ENCODE data around the gene MBOAT2.

MBOAT2 gene

DNA sequence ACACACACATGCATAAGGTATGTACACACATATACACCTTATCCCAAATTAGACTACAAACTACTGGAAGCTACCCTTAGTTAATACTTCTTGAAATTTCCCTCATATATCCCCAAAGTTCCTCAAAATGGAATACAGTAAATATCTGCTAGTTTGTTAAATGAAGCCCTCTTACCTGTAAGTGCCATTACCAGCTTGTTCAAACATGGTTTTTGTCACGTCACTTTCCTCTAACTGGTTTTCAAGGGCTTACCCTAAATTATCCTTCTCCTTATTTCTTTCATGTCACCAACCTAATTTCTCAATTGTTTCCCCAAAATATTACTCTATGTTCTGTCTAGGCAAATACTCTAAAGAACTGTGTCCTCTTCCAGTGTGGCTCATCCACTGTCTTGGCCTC, 141.7 kb downstream of the MBOAT2 start:
- in situ Hi-C loops (cut with MboI; ENCODE audit: low sequenced_read_pairs), result no loop called here

DNA sequence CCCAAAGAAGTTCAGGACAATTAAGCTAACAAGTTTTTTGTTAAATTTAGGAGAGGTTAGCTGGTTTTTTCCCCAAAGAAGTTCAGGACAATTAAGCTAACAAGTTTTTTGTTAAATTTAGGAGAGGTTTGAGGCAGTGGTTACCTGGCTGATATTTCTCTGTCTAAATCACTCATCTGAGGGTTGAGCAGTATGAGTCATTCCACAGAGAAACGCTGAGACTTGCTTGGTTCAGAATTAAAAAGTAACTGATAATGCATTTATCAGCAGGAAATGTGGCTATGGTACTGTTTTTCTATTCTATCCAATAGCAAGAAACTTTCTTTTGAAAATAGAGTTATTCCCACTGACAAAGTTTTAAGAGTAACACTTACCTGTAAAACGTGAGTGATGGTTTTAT, 143.2 kb downstream of the MBOAT2 start:
- in situ Hi-C loops (cut with MboI; ENCODE audit: low sequenced_read_pairs), result no loop called here

DNA sequence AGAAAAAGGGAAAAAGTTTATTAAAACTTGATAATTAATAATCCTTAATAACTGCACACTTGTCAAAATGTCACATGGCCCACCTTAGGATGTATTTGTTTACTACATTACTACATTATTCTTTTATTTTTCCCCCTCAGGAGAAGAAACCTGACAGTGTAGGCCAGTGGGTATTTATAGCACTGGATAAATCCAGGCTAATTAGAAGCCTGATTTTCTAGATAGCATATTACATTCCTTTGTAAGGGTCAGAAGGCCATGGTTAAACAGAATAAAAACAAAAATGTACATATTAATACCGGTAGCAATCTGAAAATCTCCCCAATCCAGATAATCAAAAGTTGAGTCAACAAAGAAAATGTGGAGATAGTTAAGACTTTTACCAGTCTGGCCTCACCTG, 144.6 kb downstream of the MBOAT2 start:
- in situ Hi-C loops (cut with MboI; ENCODE audit: low sequenced_read_pairs), result no loop called here

DNA sequence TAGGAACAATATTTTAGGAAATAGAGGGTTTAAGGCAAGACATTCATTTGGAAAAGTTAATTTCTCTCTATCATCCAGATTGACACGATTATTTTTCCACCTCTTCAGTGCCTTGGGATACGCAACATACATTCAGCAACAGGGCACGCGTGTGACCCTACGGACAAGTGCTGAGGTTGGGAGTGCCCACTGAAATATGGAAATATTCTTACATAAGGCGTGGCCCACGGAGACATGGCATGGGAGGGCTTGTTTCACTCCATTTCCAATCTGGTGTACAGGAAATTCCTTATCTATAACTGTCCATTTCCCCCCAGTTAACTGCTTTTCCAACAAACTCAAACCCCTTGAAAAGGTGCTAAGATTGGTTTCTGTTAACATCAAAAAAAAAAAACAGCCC, 145.2 kb downstream of the MBOAT2 start:
- in situ Hi-C loops (cut with MboI; ENCODE audit: low sequenced_read_pairs), result no loop called here

DNA sequence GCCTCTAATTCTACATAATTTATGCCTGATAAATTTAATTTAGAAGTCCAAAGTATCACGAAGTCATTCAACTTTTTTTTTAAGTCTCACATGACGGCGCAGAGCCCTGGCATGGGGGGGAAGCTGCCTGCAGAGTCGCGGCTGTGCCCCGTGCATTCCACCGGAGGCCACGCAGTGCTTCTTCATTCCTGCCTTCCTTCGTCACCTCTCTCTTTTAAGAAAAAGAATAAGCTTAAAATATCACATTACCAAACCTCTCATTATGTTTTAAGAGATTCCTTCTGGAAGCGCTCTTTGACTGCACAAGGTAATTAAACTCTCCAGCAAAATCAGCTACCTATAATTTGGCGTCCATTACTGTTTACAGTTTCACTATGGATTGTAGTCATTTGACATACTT, 145.8 kb downstream of the MBOAT2 start:
- in situ Hi-C loops (cut with MboI; ENCODE audit: low sequenced_read_pairs), result no loop called here

DNA sequence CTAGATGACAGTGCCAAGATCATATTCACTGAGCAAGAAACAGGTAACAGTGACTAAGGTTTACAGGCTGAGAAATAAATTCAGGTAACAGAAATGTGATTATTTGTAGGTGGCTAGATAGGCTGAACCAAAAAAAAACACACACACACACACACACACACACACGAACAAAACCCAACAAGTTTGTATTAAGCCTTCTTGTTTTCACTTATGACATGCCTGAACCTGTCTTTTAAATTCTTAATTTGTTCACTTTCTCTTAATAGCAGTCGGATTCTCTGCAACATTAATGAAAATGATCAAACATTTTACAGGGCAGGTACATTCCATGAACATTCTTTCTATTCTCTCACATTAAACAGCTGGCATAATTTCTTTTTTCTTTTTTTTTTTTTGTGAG, 147.3 kb downstream of the MBOAT2 start:
- in situ Hi-C loops (cut with MboI; ENCODE audit: low sequenced_read_pairs), result no loop called here

DNA sequence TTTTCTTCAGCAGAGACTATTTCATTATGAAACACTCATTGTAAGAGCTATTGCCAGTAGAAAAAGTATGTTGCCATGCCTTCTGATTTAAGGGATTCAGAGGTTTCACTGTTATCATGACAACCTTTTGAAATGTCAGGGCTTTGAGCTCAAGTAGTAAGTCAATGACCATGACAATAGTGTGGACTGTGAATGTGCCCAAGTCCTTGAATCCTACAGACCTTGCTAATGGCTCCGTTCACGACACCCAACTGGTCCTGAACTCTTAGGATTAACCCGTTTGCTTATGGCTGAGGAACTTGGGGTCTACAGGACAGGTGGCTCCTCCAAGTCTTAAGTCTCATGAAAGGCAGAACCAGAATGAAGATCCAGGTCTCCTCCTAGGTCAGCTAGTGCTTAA, 148.5 kb downstream of the MBOAT2 start:
- in situ Hi-C loops (cut with MboI; ENCODE audit: low sequenced_read_pairs), result no loop called here

DNA sequence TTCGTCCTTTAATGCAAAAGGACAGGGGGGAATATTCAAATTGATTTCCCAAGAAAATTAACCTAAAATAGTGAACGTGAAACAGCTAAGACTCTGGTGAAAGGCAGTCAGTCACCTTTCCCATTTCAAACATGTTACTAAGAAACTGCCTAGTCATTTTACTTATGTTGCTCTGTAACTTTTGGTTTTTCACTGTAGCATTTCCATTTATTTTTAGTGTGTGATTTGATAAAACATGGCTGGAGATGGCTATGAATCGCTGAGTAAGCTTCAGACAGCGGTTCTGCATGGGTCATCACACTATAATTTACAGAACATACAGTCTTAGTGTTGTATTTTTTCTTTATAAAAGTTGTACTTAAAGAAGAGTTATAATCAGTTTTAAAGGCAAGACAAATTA, 150.1 kb downstream of the MBOAT2 start:
- in situ Hi-C loops (cut with MboI; ENCODE audit: low sequenced_read_pairs), result no loop called here

DNA sequence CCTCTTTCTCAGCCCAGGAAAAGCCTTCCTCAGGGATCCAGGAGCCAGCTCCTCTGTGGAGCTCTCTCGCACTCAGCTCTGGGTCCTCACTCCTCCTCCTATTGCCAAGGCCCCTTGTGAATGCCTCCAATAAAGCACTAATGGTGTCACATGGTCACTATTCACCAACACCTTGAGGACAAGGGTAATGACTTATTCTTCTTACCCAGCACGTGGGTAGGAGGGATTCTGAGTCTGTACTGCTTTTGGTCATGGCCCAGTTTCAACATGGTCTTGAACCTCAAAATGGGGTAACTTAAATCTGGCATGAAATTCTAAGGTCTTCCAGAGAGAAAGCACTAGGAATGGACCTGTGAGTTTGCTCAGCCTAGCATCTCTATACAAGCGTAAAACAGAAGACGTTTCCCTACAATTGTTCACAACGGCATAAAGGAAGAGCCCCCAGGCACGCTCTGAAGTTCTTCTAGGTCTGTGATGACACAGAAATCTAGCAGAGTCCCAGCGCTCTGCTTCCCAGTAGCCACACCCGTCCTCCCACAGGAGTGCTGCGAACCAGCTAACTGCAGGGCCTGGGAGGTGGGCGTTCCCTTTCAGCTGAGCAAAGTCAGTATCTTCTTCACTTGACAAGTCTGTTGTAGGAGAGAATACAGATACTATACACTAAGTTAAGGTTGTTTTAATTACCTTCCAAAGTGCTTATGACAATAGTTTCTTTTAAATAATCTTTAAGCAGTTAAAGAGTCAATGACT, 151.5 kb downstream of the MBOAT2 start:
- in situ Hi-C loops (cut with MboI; ENCODE audit: low sequenced_read_pairs), result no loop called here

DNA sequence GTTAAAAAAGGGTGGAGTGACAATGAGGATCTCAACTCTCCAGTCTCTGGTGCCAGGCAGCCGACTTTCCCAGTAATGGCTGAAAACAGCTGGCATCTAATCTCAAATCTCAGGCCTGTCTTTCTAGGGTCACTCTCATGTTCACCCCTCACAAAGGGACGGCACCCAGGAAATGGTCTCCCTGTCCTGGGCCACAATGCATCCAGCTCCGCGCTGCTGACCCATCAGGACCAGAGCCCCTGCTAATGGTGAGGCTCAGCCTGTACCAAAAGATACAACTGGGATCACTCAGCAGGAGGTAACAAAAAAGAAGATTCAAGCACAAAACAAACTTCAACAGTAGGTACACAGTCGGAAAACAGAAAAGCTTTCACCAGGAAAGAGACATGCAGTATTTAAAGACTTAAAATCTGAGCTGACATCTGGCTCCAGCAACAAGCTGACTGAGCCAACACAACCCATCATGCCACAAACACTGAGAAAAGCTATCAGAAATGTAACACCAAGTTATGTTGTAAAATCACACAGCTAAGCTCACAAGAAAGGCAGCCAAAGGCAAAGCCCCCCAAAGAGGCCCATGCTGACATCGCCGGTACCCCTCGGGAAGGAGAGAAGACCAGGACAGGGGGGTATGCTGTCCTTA, 152.5 kb downstream of the MBOAT2 start:
- in situ Hi-C loops (cut with MboI; ENCODE audit: low sequenced_read_pairs), result no loop called here

DNA sequence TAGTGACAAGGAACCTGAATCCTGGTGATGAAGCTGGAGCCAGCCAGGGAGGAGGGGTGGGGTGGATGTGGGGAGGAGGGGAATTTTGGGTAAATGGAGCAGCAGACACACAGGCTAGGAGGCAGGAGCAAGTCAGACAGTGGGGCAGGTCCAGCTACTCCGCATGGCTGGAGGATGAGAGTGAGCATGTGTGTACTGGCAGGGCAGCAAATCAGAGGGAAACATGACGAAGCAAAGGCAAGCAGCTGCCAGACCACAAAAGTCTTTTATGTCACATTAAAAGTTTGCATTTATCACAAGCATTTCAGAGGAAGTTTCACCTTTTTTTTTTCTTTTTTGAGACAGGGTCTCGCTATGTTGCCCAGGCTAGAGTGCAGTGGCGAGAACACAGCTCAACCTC, 154.2 kb downstream of the MBOAT2 start:
- in situ Hi-C loops (cut with MboI; ENCODE audit: low sequenced_read_pairs), result no loop called here

DNA sequence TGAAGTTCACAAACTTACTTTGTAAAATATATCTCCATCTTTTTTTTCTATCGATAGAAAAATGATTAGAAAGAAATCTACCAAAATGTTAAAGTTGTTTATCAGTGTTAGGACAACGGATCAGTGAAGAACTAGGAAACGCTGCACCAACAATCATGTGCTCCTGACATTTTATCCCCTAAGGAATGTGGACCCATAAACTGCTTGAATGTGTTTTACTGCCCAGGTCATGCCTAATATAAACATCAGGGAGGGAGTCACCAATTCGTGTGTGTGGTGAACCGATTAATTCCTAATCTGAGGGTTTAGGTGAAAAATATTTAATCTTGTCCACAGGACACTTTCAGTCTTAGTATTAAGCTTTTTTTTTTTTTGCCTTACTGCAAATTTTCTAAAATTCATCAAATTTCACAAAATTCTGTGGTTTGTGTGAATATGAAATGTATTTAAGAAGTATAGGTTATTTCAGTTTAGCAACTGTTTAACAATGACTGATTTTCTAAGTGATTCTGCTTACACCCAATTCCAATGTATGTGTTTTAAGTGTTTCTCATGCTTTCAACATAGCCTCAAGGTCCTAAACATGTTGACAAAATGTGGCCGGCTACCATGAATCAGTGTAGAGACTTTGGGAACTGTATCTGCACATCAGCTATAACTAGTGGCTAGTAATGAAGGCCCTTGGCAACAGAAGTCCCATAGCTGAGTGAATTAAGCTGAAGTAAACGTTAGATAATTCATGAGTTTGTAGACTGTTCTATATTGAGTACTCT, 155.0 kb downstream of the MBOAT2 start:
- in situ Hi-C loops (cut with MboI; ENCODE audit: low sequenced_read_pairs), result no loop called here

DNA sequence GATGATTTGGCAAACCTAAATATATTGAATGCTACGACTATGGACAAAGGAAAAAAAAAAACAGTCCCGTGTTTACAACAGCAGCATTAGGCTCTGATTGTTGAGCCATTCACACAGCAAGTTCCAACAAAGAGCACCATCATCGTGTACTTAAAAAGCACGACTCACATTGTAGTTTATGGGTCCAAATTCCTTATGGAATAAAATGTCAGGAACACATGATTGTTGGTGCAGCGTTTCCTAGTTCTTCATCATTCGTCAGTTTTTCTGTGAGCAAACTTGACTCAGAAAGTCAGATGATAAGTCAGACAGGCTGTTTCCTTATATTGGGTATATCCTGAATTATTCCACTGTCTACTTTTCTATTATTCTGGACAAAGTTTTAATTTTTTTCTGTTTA, 156.1 kb downstream of the MBOAT2 start:
- in situ Hi-C loops (cut with MboI; ENCODE audit: low sequenced_read_pairs), result no loop called here

DNA sequence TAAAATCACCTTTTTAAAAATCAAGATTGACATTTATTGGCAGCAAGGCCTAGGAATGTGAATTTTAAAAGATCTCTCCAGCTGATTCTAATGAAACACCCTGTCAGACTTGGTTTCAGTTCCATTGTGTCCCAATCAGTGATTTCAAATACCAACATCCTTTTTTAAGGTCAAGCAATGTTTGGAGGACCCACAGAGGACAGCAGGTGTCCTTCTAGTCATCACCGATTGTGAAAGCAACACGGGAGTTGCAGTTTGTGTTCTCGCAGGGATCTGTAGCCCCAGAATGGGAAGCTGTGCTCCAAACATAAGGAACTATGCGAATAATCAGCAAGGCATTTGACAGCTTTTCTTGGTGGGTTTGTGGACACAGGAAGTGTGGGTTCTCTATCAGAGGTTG, 161.6 kb downstream of the MBOAT2 start:
- in situ Hi-C loops (cut with MboI; ENCODE audit: low sequenced_read_pairs), result no loop called here

DNA sequence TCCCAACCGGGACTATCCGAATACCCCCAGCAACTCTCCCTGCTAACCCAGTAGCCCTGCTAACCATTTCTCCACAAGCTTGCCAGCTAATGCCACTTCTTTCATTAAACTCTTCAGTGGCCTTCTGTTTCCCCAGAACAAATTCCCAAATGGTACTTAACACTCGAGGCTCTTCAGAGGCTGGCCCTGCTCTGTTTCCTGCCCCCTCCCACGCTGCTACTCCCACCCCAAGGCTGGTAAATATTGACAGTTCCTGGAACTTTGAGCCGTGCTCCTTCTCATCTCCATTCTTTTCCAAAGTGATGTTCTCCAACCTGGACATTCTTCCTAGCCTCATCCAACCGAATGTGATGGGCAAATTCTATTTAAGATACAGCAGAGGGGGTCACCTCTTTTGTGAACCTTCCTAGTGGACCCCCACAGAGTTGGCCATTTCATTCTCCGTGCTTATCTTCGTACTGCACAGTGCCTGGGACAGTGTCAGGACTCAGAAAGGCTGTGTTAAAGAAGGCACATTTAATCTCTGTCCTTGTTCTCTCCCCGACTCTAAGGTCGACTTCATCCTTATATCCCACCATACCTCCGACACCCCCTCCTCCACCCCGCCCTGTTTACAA, 162.9 kb downstream of the MBOAT2 start:
- in situ Hi-C loops (cut with MboI; ENCODE audit: low sequenced_read_pairs), result no loop called here

DNA sequence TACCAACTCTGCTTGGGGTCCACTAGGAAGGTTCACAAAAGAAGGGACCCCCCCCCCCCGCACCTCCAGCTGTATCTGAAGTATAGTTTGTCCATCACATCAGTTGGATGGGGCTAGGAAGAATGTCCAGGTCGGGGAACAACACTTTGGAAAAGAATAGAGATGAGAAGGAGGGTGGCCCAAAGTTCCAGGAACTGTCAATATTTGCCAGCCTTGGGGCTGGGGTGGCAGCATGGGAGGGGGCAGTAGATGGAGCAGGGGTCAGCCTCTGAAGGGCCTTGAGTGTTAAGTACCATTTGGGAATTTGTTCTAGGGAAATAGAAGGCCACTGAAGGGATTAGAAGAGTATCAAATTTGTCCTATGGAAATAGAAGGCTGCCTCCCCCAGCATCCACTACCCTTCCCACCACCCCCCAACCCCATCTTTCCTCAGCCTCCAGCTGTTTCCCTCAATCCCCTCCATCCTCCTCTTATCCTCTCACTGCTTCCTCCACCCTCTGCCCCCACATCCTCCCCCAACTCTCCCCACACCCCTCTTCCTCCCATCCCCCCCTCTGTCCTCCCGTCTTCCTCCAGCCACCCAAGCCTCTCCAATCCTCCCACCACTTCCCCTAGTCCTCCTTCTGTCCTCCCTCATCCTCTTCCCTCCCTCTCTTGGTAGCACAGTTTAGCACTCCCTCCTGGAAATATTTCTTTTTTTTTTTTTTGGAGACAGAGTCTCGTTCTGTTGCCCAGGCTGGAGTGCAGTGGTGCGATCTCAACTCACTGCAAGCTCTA, 164.1 kb downstream of the MBOAT2 start:
- in situ Hi-C loops (cut with MboI; ENCODE audit: low sequenced_read_pairs), result no loop called here

DNA sequence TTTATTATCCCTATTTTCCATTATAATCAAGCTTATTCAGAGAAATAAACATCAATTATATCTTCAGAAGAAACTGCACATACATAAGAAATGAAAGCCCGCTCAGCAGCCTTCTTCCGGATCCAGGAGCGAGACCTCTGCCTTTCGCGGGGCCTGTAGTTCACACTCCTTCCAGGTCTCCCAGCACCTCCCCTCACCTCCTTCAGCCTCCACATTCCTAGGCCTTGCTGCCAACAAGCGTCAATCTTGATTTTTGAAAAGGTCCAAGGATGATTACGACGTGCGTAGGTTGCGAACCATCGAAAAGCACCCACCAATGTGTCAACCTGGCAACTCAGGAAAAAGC, 165.7 kb downstream of the MBOAT2 start:
- in situ Hi-C loops (cut with MboI; ENCODE audit: low sequenced_read_pairs), result no loop called here

DNA sequence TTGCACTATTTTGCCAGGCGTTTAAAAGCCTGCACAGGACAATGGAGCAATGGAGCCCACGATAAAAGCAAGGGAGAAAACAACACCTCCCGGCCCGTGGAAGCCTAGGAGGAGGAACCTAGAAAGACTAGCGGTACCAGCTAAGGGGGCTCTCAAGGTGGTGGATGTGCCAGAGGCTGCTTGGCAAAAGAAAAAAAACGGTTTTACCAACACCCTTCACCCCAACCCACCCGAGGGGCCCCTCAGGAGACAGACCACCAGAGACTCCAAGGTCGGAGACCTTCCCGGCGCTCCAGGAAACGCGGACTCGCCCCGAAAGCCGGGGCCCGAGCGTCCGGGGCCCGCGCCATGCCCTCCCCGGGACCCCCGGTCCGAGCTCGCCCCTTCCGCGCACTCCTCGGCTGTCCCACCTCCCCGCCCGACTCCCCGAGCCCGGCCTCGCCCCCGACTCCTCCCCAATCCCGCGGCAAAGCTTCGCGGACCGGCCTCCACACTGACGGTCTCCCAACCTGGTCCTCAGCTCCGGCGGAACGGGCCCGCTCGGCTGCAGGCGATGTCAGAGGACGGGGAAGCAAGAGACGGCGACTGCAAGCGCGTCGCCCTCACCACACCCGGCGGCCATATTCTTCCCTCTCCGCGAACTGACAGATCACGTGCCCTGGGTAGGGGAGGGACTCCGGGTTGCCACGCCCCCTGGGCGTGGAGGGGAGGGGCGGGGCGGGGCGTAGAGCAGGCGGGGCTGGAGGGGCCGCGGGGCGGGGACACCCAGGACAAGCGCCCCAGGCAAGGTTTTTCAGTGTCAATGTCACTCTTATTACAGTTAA, 166.3 kb downstream of the MBOAT2 start, which contains the start of gene KIDINS220:
Gene KIDINS220, minus strand, starts transcription at position 643 of the 824 bp plus-strand sequence. CDS start 10,520 bp downstream, outside the sequence.
- in situ Hi-C loops (cut with MboI; ENCODE audit: low sequenced_read_pairs), result no loop called here

DNA sequence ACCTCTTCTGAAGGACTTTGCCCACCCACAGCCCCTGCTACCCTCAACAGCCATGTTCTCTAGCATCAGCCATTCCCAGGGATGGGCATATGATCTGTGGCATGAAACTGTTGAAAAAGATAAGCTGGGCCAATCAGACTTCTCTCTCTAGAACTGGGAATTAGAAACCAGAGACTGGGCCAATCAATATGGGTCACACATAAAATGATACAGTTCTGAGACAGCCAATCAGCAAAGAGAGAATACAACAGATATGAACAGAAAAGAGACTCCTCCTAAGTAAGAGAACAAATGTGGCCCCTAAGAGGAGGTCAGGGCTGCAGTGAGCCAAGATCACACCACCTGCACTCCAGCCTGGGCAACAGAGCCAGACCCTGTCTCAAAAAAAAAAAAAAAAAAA, 168.2 kb downstream of the MBOAT2 start:
- in situ Hi-C loops (cut with MboI; ENCODE audit: low sequenced_read_pairs), result no loop called here

DNA sequence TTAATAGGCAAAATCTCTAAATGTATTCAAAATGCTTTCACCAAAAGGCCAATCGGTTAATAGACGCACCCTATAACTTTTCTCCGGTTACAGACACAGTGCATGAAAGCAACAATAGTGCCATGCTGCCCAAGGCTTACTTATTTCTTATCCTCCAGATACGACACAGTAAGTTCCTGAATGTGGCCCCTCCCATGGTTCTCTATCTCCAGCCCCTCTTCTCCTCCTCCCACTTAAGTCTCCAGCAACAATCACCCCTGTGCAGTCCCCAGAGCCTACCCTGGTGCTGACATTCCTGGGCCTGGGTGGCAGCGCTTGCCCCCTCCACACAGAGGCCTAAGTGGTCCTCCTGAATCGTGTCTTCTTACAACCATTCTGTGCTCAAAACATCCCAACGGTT, 169.6 kb downstream of the MBOAT2 start:
- in situ Hi-C loops (cut with MboI; ENCODE audit: low sequenced_read_pairs), result no loop called here
